ENCODE results near the gene ZNF408.

ZNF408 gene

DNA sequence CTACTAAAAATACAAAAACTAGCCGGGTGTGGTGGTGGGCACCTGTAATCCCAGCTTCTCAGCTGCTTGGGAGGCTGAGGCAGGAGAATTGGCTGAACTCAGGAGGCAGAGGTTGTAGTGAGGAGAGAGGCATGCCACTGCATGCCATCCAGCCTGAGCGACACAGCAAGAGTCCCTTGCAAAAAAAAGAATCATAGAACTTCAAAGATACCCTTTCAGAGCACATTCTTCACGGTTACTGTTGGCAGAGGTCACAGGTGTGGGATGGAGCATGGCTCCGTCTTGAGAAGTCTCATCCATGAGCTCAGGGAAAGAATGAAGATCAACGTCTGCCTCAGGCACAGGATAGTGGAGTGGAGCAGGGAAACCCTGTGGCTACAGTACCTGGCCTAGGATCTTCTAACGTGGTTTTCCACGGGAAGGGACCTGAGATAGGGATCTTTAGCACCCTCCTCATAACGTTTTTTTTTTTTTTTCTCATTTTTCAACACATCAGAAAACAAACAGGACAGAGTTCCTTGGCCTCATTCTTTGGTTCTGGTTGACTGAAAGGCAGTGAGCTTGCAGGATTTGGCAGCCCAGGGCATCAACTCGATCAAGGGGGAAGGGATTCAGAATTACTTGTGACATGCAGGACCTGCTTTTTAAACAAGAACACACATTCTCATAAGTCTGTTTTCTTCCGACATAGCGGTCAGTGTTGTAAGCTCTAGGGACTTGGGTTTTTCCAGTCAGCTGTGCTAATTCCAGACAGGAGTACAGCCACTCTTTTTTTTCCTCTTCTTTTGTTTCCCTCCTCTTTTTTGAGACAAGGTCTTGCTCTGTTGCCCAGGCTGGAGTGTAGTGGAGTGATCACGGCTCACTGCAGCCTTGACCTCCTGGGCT is 41.0 kb downstream of the ZNF408 start:
- no peak overlapping the region for H3K9ac ChIP-seq (ENCODE audit: low read length)
- H3K36me3 ChIP-seq (ENCODE audit: control insufficient read depth, insufficient read depth, low read length) = peaks cover 13% of the 10 kb centered on the region
- H3K4me3 ChIP-seq (ENCODE audit: low read length) = no peak overlapping the region
- no peak overlapping the region for H3K27ac ChIP-seq (ENCODE audit: low read depth, low read length)
- H3K27me3 ChIP-seq (ENCODE audit: control insufficient read depth, insufficient read depth, low read length) = no peaks in the 10 kb centered on the region
- H3K4me1 ChIP-seq (ENCODE audit: control insufficient read depth, insufficient read depth, low read length) = no peaks in the 10 kb centered on the region

DNA sequence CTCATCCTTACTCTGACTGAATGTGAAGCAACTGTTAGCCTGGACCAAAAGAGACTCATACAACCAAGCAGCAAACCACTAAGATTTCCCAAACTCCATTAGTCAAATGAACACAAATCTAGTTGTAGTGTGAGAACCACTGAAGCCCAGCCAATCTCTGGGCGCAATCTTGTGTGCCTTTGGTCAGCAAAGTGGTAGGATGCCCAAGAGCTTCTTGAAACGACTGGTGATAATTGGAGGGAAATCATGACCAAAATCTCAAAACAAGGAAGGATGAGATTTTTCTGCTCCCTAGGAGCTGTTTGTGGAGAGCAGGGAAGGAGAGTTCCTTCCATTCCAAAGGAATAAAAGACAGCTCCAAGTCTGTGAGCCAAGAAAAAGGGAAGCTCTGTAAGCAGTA is 42.2 kb downstream of the ZNF408 start:
- Histone ChIP-seq H3K27ac (ENCODE audit: low read depth, low read length) (no peak overlapping the region), H3K4me3 (ENCODE audit: low read length) (no peak overlapping the region), H3K4me1 (ENCODE audit: control insufficient read depth, insufficient read depth, low read length) (no peaks in the 10 kb centered on the region), H3K27me3 (ENCODE audit: control insufficient read depth, insufficient read depth, low read length) (no peaks in the 10 kb centered on the region), H3K9ac (ENCODE audit: low read length) (no peak overlapping the region), H3K36me3 (ENCODE audit: control insufficient read depth, insufficient read depth, low read length) (peaks cover 16% of the 10 kb centered on the region)

DNA sequence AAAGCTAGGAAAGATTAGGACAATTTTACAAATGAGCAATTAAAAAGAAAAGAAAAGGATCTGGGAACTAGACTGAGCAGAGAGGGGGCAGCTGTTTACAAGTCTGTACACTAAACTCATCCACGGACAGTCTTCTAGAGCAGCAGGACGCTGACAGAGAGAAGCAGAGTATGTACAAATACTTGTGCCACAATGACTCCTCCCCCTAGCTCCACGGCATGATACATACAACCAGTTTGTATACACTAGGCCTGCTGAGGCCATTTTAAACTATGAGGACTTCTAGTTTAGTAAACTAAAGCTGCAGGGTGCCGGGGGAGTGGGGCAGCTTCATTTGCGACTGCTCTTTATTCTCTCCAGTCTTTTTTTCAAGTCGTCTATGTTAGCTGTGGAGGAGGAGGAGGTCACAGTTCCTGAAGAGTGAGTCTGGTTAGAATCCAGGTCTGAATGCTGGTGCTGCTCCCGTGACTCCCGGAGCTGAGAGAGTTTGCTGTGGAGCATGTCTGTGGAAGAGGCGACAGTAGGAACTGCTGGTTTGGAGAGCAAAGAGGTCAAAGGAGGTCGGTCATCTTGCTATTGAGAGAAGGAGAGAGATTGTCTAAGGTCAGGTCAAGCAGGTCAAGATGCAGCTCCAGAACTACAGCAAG is 43.0 kb downstream of the ZNF408 start:
- Histone ChIP-seq H3K27ac (ENCODE audit: low read depth, low read length) (no peak overlapping the region), H3K9ac (ENCODE audit: low read length) (no peak overlapping the region), H3K27me3 (ENCODE audit: control insufficient read depth, insufficient read depth, low read length) (no peaks in the 10 kb centered on the region), H3K36me3 (ENCODE audit: control insufficient read depth, insufficient read depth, low read length) (peaks cover 16% of the 10 kb centered on the region), H3K4me3 (ENCODE audit: low read length) (no peak overlapping the region), H3K4me1 (ENCODE audit: control insufficient read depth, insufficient read depth, low read length) (no peaks in the 10 kb centered on the region)

DNA sequence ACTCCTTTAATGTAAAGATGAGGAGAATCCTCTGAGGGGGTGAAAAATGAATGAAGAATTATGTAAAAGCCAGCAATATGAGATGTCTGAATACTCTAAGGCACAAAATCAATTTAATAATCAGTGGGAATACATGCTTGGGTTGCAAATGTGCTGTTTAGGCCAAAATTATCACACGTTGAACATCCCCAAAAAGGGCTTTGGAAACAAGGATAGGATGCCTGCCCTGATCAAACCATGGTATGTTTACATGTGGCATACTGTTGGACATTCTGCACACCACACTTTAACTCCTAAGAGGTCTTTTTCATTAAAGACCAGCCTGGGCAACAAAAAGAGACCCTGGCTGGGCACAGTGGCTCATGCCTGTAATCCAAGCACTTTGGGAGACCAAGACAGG is 44.5 kb downstream of the ZNF408 start:
- Histone ChIP-seq H3K9ac (ENCODE audit: low read length) (no peak overlapping the region), H3K36me3 (ENCODE audit: control insufficient read depth, insufficient read depth, low read length) (peaks cover 21% of the 10 kb centered on the region), H3K27me3 (ENCODE audit: control insufficient read depth, insufficient read depth, low read length) (no peaks in the 10 kb centered on the region), H3K4me1 (ENCODE audit: control insufficient read depth, insufficient read depth, low read length) (no peaks in the 10 kb centered on the region), H3K4me3 (ENCODE audit: low read length) (no peak overlapping the region), H3K27ac (ENCODE audit: low read depth, low read length) (no peak overlapping the region)

DNA sequence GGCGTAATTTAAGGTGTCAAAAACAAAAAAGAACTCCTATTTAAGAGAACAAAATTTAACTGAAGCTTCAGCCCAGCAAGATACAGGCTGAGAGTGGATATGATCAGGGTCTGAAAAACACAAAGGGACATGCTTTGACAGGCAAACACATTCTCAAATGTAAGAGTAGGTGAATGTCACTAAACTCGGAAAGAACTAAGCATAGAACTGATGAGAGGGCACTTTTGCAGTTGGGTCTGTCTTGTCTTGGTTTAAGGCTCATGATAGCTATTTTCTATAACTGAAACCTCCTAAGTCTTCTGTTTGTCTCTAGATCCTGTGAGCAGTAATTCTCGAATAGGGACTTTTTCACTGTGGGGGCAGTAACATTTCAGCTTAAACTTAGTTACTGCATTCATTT is 45.2 kb downstream of the ZNF408 start:
- Histone ChIP-seq H3K27me3 (ENCODE audit: control insufficient read depth, insufficient read depth, low read length) (no peaks in the 10 kb centered on the region), H3K4me1 (ENCODE audit: control insufficient read depth, insufficient read depth, low read length) (no peaks in the 10 kb centered on the region), H3K9ac (ENCODE audit: low read length) (no peak overlapping the region), H3K36me3 (ENCODE audit: control insufficient read depth, insufficient read depth, low read length) (peaks cover 26% of the 10 kb centered on the region), H3K4me3 (ENCODE audit: low read length) (no peak overlapping the region), H3K27ac (ENCODE audit: low read depth, low read length) (no peak overlapping the region)

DNA sequence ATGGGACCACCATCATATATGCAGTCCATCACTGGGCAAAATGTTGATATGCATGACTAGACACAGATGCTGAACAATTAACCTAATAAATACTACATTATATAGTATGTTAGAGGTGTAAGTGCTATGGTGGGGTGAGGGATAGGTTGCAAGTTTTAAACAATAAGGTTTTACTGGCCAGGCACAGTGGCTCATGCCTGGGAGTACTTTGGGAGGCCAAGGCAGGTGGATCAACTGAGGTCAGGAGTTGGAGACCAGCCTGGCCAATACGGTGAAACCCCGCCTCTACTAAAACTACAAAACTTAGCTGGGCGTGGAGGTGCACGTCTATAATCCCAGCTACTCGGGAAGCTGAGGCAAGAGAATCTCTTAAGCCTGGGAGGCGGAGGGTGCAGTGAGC is 46.3 kb downstream of the ZNF408 start:
- Histone ChIP-seq H3K9ac (ENCODE audit: low read length) (no peak overlapping the region), H3K36me3 (ENCODE audit: control insufficient read depth, insufficient read depth, low read length) (peaks cover 32% of the 10 kb centered on the region), H3K4me3 (ENCODE audit: low read length) (no peak overlapping the region), H3K27me3 (ENCODE audit: control insufficient read depth, insufficient read depth, low read length) (no peaks in the 10 kb centered on the region), H3K27ac (ENCODE audit: low read depth, low read length) (no peak overlapping the region), H3K4me1 (ENCODE audit: control insufficient read depth, insufficient read depth, low read length) (no peaks in the 10 kb centered on the region)
